ENCODE measurements around the gene DLX2. TPM values are rescaled to one million over a fixed set of nuclear protein-coding genes. Genes with fewer than 3 reads are reported as not detected.

Gene DLX2
- total RNA-seq, 1 experiment from 2014 or later: 0.76 TPM

DNA sequence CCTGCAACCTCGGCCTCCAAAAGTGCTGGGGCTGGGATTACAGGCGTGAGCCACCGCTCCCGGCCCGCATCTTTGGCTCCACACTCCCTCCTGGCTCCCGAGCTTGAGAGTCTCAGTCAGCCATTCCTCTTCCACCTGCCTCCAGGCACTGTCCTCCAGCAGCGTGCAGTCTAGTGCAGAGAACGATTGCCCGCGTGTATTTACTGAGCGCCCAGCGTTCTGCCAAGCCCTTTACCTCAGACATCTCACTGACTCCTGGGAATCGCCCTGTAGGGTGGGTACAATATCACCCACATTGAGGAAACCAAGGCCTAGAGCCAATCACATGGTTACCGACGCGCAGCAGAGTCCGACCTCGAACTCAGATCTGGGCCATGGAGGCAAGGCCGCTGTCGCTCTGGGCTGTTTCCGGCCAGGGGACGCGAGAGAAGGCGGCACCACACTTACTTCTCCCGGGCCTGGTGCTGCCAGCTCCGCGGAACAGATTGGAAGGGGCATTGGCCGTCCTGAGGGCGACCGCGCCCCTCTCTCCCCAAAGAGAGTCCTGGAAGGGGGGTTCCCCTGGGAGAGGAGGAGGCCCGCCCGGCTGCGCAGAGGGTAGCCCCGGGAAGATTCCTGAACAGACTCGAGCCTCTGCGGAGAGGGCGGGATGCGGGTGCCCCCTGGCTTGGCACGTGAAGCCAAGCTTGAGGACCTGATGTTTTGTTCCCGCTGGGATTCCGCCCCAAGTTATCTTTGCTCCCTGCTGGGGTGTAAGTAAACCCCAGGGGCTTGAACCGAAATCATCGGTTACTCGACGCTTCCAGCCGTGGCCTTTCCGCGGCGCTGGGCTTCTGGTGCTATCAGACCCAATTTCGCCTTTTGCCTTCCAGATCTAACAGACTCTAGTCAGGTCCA, 5.2 kb upstream of the DLX2 start:
- Histone ChIP-seq H3K4me2 (no peak overlapping the region), H2AFZ (no peak overlapping the region), H3K4me3 (no peak overlapping the region), H3K27ac (no peak overlapping the region), H3F3A (ENCODE audit: insufficient read depth, low read depth) (peaks cover 11% of the 10 kb centered on the region; the same call in 1 of the 2 replicates), H4K20me1 (ENCODE audit: insufficient read depth) (no peaks in the 10 kb centered on the region), H3K4me1 (replicated peaks; ENCODE audit: insufficient read depth) (peaks cover 5% of the 10 kb centered on the region), H3K79me2 (ENCODE audit: low read depth) (no peaks in the 10 kb centered on the region), H3K9me2 (ENCODE audit: insufficient read depth) (no peaks in the 10 kb centered on the region), H3K36me3 (ENCODE audit: low read depth) (no peaks in the 10 kb centered on the region), H3K27me3 (ENCODE audit: insufficient read depth, low read depth) (no peaks in the 10 kb centered on the region), H3K9me3 (ENCODE audit: insufficient read depth, low read depth) (no peaks in the 10 kb centered on the region)
- CTCF ChIA-PET: interaction anchor here (0.6 kb wide), 1 partner anchor 72 kb away, joined by 3 read pairs; no protein-coding TSS in a partner anchor
- DNase-seq: no peak
- no peak for TF ChIP-seq EZH2 (IDR thresholded peaks at IDR 0.05; ENCODE audit: low read depth)
- TF ChIP-seq, protein P1, sequence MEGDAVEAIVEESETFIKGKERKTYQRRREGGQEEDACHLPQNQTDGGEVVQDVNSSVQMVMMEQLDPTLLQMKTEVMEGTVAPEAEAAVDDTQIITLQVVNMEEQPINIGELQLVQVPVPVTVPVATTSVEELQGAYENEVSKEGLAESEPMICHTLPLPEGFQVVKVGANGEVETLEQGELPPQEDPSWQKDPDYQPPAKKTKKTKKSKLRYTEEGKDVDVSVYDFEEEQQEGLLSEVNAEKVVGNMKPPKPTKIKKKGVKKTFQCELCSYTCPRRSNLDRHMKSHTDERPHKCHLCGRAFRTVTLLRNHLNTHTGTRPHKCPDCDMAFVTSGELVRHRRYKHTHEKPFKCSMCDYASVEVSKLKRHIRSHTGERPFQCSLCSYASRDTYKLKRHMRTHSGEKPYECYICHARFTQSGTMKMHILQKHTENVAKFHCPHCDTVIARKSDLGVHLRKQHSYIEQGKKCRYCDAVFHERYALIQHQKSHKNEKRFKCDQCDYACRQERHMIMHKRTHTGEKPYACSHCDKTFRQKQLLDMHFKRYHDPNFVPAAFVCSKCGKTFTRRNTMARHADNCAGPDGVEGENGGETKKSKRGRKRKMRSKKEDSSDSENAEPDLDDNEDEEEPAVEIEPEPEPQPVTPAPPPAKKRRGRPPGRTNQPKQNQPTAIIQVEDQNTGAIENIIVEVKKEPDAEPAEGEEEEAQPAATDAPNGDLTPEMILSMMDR (conservative IDR thresholded peaks at IDR 0.05): no peak
- no TSS peak for BruUV-seq (replicated peaks)
- POLR2A ChIA-PET (ENCODE audit: unreplicated experiment): no interaction called here
- intact Hi-C loops (cut with micrococcal nuclease; ENCODE audit: unreplicated experiment): loop anchor here (10.0 kb wide), 2 partner anchors 673 to 1133 kb away; partner anchors contain the start of genes DCAF17 and METTL8

DNA sequence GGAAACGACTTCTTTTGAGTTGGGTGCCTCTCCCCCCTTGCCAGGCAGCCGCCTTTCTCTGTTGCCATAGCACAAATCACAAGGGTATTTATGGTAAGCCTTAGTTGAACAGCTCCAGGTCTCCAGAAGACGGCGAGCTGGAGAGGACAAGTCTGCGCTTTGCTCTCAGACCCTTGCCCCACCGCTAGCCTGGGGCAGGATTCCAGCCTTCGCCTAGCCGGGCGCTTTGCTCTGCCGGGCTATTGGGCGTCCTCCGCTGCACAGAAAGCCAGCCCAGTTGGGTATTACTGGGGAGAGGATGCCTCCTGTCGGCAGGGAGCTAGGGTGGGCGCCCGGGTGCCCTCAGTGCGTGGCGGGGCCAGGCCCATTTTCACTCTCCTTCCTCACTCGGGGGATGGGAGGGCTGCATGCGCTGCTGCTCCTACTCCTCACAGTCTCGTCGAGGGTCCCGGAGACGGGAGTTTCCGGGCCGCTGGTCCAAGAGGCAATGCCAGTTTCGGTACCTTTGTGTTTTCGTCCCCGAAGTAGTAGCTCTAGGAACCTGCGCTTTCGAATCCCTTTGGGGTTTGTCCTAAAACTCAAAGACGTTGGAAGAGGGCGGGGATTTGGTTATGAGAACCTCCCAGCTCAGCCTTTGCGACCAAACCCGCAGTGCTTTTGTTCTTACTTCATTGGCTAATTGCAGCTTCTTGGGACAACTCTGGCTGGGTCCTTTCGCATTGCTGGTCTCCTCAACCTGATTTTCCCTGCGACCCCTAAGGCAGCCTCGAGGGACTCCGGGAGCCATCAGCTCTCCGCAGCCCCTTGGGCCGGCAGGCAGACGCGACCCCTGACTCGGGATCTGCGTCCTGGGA, 3.6 kb upstream of the DLX2 start:
- Histone ChIP-seq H3K27ac (no peak overlapping the region), H4K20me1 (ENCODE audit: insufficient read depth) (no peaks in the 10 kb centered on the region), H3K27me3 (ENCODE audit: insufficient read depth, low read depth) (no peaks in the 10 kb centered on the region), H3K36me3 (ENCODE audit: low read depth) (no peaks in the 10 kb centered on the region), H3K79me2 (ENCODE audit: low read depth) (no peaks in the 10 kb centered on the region), H3K4me2 (no peak overlapping the region), H3K9me2 (ENCODE audit: insufficient read depth) (no peaks in the 10 kb centered on the region), H3K4me1 (replicated peaks; ENCODE audit: insufficient read depth) (peaks cover 10% of the 10 kb centered on the region), H2AFZ (no peak overlapping the region), H3F3A (ENCODE audit: insufficient read depth, low read depth) (peaks cover 12% of the 10 kb centered on the region; the same call in 1 of the 2 replicates), H3K9me3 (ENCODE audit: insufficient read depth, low read depth) (no peaks in the 10 kb centered on the region), H3K4me3 (no peak overlapping the region)
- BruUV-seq (replicated peaks): no TSS peak
- intact Hi-C loops (cut with micrococcal nuclease; ENCODE audit: unreplicated experiment): loop anchor here (10.0 kb wide), 2 partner anchors 672 to 1132 kb away; partner anchors contain the start of genes DCAF17 and METTL8
- no peak for TF ChIP-seq EZH2 (IDR thresholded peaks at IDR 0.05; ENCODE audit: low read depth)
- TF ChIP-seq, protein P1 (conservative IDR thresholded peaks at IDR 0.05): no peak
- CTCF ChIA-PET: interaction anchor here (0.6 to 1.3 kb wide), 5 partner anchors 11 to 943 kb away, joined by 3 to 5 read pairs (median 5); no protein-coding TSS in a partner anchor
- DNase-seq: no peak
- POLR2A ChIA-PET (ENCODE audit: unreplicated experiment): interaction anchor here (0.6 kb wide), 2 partner anchors 74 to 662 kb away, joined by 5 to 7 read pairs; no protein-coding TSS in a partner anchor

Measured in PC-9 (cell line).